ENCODE data around the gene ABL1.

Gene ABL1

GRCh38 chr9:130891688-130892476 lies 56.8 kb downstream of the ABL1 start:
- DNase-seq (ENCODE audit: low read depth) = no peak

DNA sequence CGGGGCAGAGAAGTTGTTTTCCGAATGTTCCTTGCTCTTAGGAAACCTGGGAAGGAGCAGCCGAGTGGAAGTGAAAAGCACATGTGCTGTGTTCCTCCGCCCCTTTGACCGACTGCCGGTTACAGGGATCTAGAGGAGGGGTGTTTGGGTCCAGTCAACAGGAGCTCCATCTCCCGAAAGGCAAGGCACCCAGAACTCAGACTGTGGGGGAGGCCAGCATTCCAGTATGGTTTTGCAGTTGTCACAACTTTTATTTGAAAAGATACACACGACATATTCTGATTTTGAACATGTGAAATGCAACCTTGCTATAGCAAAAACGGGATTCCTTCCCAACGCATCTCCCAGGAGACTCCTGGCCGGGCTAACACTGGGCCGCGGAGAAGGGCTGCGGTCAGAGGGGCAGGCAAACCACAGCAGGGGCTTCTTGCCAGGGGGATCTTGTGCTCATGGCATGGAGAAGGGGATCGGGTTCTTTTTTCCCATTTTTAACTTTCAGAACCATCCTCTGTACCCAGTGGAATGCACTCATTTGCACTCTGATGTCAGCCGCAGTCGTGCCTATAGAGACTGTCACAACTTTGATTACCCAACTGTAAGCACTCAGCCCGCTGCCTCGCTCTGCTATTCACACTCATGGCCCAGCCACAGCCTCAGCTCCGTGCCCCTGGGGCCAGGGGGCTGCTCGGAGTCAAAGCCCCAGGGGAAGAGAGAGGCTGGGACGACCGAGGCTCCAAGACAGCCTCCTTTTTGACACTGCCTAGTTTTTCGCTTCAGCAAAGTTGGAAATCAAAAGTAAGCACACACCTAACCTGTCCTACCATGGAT lies 57.6 kb downstream of the ABL1 start:
- no peak for DNase-seq (ENCODE audit: low read depth)

DNA sequence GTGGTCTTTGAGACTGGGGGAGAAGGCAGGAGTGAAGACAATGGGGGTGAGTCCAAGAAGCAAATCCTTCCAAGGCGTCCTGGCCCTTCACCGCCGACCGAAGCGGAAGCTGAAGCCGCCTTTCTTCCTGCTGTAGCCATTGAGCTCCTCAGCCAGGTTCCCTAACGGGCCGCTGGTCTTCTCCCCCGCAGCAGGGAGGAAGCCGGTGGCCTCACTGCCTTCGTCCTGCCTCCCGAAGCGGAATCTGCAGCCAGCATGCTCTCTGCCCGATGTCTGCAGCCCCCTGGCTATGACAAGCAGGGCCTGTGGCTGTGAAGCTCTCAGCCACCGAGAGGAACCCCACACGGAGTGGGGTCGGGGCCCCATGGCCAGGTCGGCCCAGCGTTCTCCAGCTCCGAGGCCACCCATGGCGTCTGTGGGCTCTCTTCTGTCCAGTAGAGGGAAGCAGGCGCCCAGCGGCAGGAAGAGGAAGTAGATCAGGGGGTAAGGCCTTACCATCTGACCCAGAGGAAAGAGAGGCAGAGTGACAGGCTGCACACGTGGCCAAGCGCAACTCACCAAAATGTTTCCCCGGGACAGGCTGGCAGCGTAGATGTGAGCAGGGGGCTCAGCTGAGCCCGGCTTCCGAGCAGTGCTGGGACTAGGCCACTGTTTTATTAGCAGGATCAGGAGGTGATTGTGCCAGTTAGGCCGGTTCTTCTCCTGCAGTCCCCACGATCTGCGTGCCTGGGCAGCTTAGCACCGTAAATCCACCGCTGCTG lies 58.5 kb downstream of the ABL1 start:
- DNase-seq (ENCODE audit: low read depth) = no peak

GRCh38 chr9:130894546-130894945 lies 59.5 kb downstream of the ABL1 start:
- DNase-seq (ENCODE audit: low read depth) = no peak

DNA sequence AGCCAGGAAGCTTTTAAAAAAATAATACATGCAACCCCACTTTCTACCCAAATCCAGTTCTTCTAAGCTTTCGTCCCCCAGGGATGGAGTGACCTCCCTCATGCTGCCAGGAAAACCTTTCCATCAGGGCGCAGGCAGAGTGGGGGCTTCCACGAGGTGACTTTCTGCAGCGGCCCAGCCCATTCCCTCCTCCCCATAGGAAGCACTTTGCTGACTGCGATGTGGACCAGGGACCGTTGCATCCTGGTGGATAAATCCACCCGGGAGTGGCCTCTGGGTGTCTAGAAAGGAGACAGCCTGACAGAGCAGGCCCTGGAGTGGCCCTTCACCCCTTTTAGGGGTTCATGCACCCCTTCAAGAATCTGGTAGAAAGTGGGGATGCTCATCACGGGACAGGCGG lies 60.0 kb downstream of the ABL1 start:
- no peak for DNase-seq (ENCODE audit: low read depth)

DNA sequence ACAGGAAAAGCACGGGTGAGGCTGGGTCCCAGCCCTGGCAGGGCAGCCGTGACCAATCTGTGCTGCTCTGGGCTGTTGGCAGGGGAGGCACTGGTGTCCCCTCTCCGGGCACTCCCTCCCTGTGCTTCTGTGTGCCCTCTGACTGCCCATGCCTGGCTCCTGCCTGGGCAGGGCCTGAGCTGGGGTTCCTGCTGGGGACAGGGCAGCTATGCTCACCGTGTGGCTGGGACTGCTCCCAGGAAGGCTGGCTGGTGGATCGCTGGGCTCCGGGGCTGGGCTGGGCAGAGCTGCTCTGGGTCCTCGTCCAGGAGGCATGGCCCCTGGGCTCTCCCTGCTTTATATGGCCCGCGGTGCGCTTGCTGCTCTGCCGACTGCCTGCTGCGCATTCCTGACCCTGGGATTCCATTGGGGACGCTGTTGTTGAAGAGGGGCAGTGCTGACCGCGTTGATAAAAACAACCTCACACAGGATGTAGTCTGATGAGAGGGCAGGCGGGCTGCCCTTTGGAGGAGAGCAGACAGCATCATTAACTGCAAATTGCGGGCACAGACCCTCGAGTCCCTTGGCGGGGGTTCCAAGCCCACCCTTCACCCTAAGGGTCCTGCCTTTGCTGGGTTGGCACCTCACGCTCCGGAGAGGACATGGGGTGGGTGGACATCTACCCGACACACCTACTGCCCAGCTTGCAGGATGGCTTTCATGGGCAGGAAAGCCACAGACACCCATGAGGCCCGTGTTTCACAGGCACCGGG lies 60.6 kb downstream of the ABL1 start:
- no peak for DNase-seq (ENCODE audit: low read depth)

- DNase-seq (ENCODE audit: low read depth) = no peak
These were observed 61.4 kb downstream of the ABL1 start, which contains the start of gene QRFP for GRCh38 chr9:130896233-130897014. Gene QRFP, minus strand, starts transcription at chr9:130896812. Its CDS starts 2,974 bp downstream, at chr9:130893838.

DNA sequence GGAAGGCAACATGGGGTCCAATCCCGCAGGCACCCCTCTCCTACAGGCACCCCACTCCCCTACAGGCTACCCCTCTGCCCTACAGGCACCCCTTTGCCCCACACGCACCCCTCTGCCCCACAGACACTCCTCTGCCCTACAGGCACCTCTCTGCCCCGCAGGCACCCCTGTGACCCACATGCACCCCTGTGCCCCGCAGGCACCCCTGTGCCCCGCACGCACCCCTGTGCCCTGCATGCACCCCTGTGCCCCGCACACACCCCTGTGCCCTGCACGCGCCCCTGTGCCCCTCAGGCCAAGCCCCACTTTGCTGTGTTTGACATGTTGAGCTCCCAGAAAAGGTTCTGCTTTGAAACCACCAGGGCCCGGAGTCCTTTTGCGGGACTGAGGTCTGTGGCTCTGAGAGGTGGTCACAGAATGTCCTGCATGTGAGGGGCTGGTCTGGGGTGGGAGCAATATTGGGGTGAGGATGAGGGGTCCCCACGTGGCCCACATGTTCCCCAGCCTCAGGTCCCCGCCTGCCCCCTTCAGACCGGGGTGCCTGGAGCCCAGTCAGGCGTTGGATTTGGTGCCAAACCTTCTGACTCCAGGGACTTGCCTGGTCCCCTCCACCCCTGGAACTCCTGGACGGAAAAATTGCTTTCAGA lies 62.2 kb downstream of the ABL1 start:
- no peak for DNase-seq (ENCODE audit: low read depth)

DNA sequence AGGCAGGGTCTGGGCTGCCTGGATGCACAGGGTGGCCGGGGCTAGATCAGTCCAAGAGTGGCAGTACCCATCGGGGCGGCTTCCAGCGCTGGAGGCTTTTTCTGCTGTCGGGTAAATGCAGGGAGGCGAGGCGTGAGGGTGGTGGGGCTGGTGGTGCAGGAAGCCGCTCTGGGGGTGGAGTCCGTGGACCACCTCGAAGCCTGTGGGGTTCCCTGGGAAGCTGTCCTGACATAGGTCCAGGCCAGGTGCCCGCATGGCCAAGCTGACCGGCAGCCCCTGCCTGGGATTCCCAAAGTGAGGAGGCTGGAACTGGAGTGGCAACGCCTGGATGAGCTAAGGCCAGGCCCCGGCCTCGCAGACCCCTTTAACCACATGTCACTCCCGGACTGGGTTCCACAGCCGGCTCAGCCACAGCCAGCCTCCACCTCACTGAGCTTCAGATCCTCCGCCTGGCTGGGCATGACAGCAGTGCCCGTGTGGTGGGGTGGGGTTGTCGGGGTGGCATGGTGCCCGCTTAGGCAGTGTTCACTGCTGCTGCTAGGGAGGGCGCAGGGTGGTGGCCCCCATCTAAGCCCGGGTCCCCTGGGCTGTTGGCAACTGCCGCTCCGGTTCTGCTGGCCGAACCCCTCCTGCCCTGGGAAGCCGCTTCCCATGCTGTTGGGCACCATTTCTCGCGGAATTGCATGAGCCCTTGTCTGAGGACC lies 62.9 kb downstream of the ABL1 start:
- DNase-seq (ENCODE audit: low read depth) = no peak

DNA sequence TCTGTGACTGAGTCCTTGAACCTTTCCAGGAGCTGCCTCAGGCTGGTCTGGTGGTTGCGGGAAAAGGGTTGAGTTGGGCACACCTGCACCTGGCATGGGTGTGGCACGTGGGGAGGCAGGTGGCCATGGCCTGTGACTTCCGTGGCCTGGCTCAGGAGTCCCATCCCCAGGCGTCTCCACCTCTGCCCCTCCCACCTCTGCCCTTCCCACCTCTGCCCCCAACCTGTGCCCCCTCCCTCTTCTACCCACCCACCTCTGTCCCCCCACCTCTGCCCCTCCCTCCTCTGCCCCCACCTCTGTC lies 63.4 kb downstream of the ABL1 start:
- no peak for DNase-seq (ENCODE audit: low read depth)

DNA sequence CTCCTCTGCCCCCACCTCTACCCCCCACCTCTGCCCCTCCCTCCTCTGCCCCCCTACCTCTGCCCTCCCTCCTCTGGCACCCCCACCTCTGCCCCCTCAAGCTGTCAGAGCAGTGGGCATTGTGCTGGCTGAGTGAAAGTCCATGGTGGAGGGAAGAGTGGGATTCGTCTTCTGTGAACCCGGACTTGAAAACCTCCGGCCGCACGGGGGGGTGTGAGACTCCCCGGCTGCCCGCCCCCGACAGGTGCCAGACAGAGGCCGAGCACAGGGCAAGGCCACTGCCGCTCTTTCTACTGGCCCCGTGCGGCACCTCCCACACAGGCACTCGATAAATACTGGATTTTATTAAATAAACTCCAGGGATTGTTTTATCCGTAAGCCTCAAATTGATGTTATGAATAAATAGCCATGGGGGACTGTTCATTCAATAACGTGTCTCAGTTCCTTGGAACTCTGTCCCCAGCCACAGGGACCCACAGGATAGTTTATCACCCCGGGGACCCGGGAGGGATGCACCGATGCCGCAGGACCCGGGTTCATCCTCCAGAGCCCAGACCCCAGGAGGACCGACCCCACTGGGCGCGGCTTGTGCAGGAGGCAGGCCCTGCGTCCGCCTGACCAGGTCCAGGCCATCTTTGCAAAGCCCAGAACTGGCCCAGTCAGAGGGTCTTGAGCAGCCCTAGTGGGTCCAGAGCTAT lies 64.1 kb downstream of the ABL1 start:
- no peak for DNase-seq (ENCODE audit: low read depth)

GRCh38 chr9:130900701-130901497 lies 65.8 kb downstream of the ABL1 start:
- DNase-seq (ENCODE audit: low read depth) = no peak

DNA sequence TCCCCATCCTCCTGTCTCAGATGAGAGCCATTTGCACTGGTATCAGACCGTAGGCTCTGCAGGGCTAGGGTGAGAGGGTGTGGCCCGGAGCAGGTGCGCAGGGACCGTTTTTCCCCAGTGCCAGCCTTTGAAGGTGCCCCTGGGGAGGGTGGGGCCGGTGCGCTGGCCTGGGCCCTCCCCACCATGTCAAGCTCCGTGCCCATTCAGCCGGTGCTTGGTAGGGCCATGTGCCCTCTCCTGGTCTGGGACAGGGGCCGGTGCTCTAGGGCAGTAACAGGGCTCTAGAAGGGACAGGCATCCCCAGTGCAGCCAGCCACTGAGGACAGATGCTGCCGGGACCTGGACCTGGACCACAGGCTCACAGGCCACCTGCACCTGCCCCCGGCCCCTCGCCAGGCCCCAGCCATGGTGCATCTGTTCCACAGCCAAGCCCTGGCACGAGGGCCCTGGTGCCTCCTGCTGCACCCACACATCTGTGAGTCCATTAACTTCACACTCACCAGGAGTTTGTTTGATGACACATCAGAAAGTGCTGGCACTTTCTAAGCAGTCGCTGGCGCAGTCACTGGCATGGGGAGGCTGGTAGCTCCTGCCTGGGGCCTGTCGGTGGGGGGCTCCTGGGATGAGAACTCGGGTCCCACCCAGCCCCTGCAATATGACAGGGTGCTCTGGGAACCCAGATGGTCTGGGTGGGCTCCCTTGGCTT lies 66.6 kb downstream of the ABL1 start:
- no peak for DNase-seq (ENCODE audit: low read depth)

DNA sequence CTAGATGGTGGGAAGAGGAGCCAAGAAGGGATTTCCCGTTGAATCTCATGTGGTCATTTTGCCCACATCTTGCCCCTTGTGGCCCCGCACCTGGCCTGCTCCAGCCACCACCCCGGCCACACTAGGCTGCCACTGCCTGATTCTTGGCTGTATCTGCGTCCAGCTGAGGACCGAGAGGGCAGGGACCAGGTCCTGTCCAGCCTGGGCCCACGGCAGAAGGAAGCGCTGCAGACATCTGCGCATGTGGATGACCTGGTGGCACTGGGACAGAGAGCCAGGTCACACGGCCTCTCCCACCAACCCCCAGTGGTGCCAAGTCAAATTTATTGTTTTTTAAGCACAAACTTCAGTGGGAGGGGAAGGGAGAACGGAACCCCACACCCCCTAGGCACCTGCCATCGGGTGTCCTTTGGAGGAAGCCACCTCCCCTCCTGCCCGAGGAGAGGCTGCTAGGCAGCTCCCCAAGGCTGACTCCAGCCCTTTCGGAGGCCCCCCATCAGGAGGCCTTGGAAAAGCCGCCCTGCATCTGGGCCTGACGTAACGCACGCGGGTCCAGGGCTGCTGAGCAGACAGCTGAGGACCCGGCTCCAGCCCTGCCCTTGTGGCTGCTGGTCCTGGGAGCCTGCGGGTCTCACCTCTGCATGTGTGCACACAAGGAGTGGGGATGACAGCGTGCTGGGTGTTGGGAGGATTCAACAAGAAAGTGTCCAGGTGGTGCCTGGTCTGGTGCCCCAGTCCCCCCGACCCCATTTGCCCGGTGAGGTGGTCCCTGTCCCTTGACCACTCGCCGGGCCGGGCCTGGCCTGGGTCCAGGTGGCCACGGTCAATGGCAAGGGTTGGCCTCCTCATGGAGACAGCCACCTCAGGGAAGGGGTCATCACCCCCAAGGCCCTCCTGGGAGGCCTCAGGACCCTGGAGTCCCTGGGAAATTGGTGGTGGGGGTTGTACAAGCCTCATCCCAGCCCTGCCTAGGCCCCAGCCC lies 67.4 kb downstream of the ABL1 start:
- DNase-seq (ENCODE audit: low read depth) = no peak

- no peak for DNase-seq (ENCODE audit: low read depth)
These were observed 68.4 kb downstream of the ABL1 start for GRCh38 chr9:130903194-130904069.

All from fibroblast of the conjunctiva (primary cell).